WTC11 (cell line): ENCODE results near the gene MRPS18A. TPM values are rescaled to one million over a fixed set of nuclear protein-coding genes. Genes with fewer than 3 reads are reported as not detected.

ENCODE experiments used
- ATAC-seq: fragments of 200-7000 bp; cut with Tn5 transposase; 2 replicates; pipeline ENCODE4 v1.10.0; 2021; ENCODE audit warnings: mild to moderate bottlenecking, moderate library complexity
- CTCF ChIA-PET: fragments of 300-600 bp; sonication (Branson Sonifier 250); formaldehyde crosslinking; loops from one replicate; lab custom pipeline; 2021; ENCODE audit warnings: antibody characterized with exemption; lab: Charles Lee
- POLR2A ChIA-PET: fragments of 350-600 bp; sonication (Branson Sonifier 250); formaldehyde crosslinking; loops from one replicate; lab custom pipeline; 2021; ENCODE audit warnings: antibody characterized with exemption; lab: Charles Lee
- DNase-seq: peaks from one replicate; pipeline ENCODE4 v3.0.0; 2021; ENCODE audit warnings: low spot score
- H3K27ac Mint-ChIP-seq: 2 replicates; pipeline ENCODE4 v1.8.0; 2021; ENCODE audit warnings: mixed read lengths
- H3K27me3 Mint-ChIP-seq: 2 replicates; pipeline ENCODE4 v1.8.0; 2021; ENCODE audit warnings: low read depth, mild to moderate bottlenecking, moderate library complexity, mixed read lengths
- H3K36me3 Mint-ChIP-seq: 2 replicates; pipeline ENCODE4 v1.8.0; 2021; ENCODE audit warnings: mixed read lengths
- H3K4me1 Mint-ChIP-seq: 2 replicates; pipeline ENCODE4 v1.8.0; 2022; ENCODE audit warnings: mixed read lengths
- H3K4me3 Mint-ChIP-seq: 2 replicates; pipeline ENCODE4 v1.8.0; 2021; ENCODE audit warnings: mild to moderate bottlenecking, moderate library complexity, mixed read lengths
- H3K9me3 Mint-ChIP-seq: 2 replicates; pipeline ENCODE4 v1.8.0; 2021; ENCODE audit warnings: mixed read lengths
- ATF1 ChIP-seq: sonication (generic); formaldehyde crosslinking; IDR thresholded peaks from 2 replicates; pipeline ENCODE4 v1.8.1; 2023; ENCODE audit warnings: mild to moderate bottlenecking, moderate library complexity, missing genetic modification reagents
- GABPB1 ChIP-seq: sonication (generic); formaldehyde crosslinking; IDR thresholded peaks from 2 replicates; pipeline ENCODE4 v1.8.1; 2023; ENCODE audit warnings: mild to moderate bottlenecking, missing genetic modification reagents
- JUN ChIP-seq: sonication (generic); formaldehyde crosslinking; IDR thresholded peaks from 2 replicates; pipeline ENCODE4 v1.8.0; 2023; ENCODE audit warnings: mild to moderate bottlenecking, missing genetic modification reagents
- KAT7 ChIP-seq: sonication (generic); formaldehyde crosslinking; IDR thresholded peaks from 2 replicates; pipeline ENCODE4 v1.8.1; 2023; ENCODE audit warnings: missing genetic modification reagents, mild to moderate bottlenecking, borderline replicate concordance
- RORB ChIP-seq: fragments of 250-450 bp; sonication (Bioruptor Pico); IDR thresholded peaks from 2 replicates; pipeline ENCODE4 v1.9.0; 2021; ENCODE audit warnings: mild to moderate bottlenecking
- SMAD4 ChIP-seq: sonication (generic); formaldehyde crosslinking; IDR thresholded peaks from 2 replicates; pipeline ENCODE4 v1.8.0; 2022; ENCODE audit warnings: mild to moderate bottlenecking, missing genetic modification reagents
- ZNF219 ChIP-seq: sonication (generic); formaldehyde crosslinking; IDR thresholded peaks from 2 replicates; pipeline ENCODE4 v1.8.0; 2023; ENCODE audit warnings: missing genetic modification reagents, mild to moderate bottlenecking, borderline replicate concordance
- ZNF232 ChIP-seq: sonication (generic); formaldehyde crosslinking; IDR thresholded peaks from 2 replicates; pipeline ENCODE4 v1.8.0; 2022; ENCODE audit warnings: mild to moderate bottlenecking, missing genetic modification reagents
- ZNF317 ChIP-seq: sonication (generic); formaldehyde crosslinking; IDR thresholded peaks from 2 replicates; pipeline ENCODE4 v1.8.1; 2023; ENCODE audit warnings: low read depth, mild to moderate bottlenecking, moderate library complexity, missing genetic modification reagents, borderline replicate concordance
- total RNA-seq: library from RNA; stranded (reverse); gene quantifications from 3 replicates; pipeline ENCODE4 v1.2.3, GENCODE V29; 2021
- TF ChIP-seq, protein P1 (sequence below): sonication (generic); formaldehyde crosslinking; IDR thresholded peaks from 2 replicates; pipeline ENCODE4 v1.8.1; 2023; ENCODE audit warnings: mild to moderate bottlenecking, missing genetic modification reagents
- TF ChIP-seq, protein P2 (sequence below): sonication (generic); formaldehyde crosslinking; IDR thresholded peaks from 2 replicates; pipeline ENCODE4 v1.8.0; 2022; ENCODE audit warnings: mild to moderate bottlenecking, missing genetic modification reagents
- TF ChIP-seq, protein P3 (sequence below): fragments of 250-450 bp; sonication (Bioruptor Pico); IDR thresholded peaks from 2 replicates; pipeline ENCODE4 v2.1.2; 2022; ENCODE audit warnings: mild to moderate bottlenecking, moderate library complexity
- TF ChIP-seq, protein P4 (sequence below): fragments of 250-450 bp; sonication (Bioruptor Pico); IDR thresholded peaks from 2 replicates; pipeline ENCODE4 v1.8.0; 2021; ENCODE audit warnings: mild to moderate bottlenecking
- TF ChIP-seq, protein P5 (sequence below): sonication (generic); formaldehyde crosslinking; IDR thresholded peaks from 2 replicates; pipeline ENCODE4 v1.8.0; 2023; ENCODE audit warnings: mild to moderate bottlenecking, missing genetic modification reagents
- TF ChIP-seq, protein P6 (sequence below): sonication (generic); formaldehyde crosslinking; conservative IDR thresholded peaks from 2 replicates; pipeline ENCODE4 v1.8.1; 2022; ENCODE audit warnings: mild to moderate bottlenecking, missing genetic modification reagents

MRPS18A gene
- total RNA-seq, 1 experiment from 2014 or later, result 61.6 TPM

DNA sequence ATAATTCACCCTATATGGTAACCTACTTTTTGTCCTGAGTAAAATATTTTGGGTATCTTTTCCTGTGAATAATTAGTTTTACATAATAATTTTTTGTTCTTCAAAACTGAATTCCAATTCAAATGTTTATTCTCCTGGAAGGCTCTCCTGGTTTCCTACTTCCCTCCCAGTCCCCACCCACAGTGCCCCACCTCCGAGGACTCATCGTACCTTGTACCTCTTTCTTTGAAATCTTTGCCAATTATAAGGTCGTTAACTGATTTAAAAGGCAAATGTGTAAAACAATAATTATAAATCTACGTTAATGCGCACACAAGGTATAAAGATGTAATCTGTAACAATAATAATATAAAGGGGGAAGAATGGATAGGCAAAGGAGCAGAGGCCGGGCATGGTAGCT is 41.9 kb upstream of the MRPS18A start:
- Mint-ChIP-seq H3K27ac (no peak overlapping the region), H3K4me1 (peaks cover 12% of the 10 kb centered on the region), H3K9me3 (peaks cover 29% of the 10 kb centered on the region), H3K4me3 (no peak overlapping the region), H3K36me3 (peaks cover 11% of the 10 kb centered on the region; the same call in 1 of the 2 replicates), H3K27me3 (no peaks in the 10 kb centered on the region; the same call in 1 of the 2 replicates)
- POLR2A ChIA-PET, result no interaction called here
- CTCF ChIA-PET, result no interaction called here
- TF ChIP-seq JUN (CRISPR knock-in tag) (no peak), GABPB1 (CRISPR knock-in tag) (no peak)
- no peak for ATAC-seq
- DNase-seq, result no peak

DNA sequence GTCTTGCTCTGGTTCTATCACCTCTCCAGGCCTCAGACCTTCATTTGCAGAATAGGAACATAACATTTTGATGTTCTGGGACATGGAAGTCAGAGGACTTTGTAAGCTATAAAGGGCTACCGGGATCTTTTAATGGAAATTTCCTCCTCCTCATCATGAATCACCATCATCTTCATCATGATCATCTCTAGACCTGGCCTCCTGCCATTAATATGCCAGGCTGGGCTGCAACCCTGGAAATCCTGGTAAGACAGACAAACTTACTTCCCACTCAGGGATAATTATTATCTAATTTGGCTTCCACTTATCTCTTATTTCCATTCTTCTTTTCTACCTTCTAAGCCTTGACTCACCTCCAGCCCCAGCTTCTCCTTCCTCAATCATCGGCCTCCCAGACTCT is 41.0 kb upstream of the MRPS18A start:
- TF ChIP-seq, protein P1, sequence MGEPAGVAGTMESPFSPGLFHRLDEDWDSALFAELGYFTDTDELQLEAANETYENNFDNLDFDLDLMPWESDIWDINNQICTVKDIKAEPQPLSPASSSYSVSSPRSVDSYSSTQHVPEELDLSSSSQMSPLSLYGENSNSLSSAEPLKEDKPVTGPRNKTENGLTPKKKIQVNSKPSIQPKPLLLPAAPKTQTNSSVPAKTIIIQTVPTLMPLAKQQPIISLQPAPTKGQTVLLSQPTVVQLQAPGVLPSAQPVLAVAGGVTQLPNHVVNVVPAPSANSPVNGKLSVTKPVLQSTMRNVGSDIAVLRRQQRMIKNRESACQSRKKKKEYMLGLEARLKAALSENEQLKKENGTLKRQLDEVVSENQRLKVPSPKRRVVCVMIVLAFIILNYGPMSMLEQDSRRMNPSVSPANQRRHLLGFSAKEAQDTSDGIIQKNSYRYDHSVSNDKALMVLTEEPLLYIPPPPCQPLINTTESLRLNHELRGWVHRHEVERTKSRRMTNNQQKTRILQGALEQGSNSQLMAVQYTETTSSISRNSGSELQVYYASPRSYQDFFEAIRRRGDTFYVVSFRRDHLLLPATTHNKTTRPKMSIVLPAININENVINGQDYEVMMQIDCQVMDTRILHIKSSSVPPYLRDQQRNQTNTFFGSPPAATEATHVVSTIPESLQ (CRISPR knock-in tag), result no peak
- TF ChIP-seq, protein P2, sequence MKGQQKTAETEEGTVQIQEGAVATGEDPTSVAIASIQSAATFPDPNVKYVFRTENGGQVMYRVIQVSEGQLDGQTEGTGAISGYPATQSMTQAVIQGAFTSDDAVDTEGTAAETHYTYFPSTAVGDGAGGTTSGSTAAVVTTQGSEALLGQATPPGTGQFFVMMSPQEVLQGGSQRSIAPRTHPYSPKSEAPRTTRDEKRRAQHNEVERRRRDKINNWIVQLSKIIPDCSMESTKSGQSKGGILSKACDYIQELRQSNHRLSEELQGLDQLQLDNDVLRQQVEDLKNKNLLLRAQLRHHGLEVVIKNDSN, result no peak
- TF ChIP-seq, protein P3, sequence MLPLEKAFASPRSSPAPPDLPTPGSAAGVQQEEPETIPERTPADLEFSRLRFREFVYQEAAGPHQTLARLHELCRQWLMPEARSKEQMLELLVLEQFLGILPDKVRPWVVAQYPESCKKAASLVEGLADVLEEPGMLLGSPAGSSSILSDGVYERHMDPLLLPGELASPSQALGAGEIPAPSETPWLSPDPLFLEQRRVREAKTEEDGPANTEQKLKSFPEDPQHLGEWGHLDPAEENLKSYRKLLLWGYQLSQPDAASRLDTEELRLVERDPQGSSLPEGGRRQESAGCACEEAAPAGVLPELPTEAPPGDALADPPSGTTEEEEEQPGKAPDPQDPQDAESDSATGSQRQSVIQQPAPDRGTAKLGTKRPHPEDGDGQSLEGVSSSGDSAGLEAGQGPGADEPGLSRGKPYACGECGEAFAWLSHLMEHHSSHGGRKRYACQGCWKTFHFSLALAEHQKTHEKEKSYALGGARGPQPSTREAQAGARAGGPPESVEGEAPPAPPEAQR (CRISPR knock-in tag), result no peak
- no peak for TF ChIP-seq SMAD4
- TF ChIP-seq ATF1 (CRISPR knock-in tag), result no peak
- TF ChIP-seq, protein P4, sequence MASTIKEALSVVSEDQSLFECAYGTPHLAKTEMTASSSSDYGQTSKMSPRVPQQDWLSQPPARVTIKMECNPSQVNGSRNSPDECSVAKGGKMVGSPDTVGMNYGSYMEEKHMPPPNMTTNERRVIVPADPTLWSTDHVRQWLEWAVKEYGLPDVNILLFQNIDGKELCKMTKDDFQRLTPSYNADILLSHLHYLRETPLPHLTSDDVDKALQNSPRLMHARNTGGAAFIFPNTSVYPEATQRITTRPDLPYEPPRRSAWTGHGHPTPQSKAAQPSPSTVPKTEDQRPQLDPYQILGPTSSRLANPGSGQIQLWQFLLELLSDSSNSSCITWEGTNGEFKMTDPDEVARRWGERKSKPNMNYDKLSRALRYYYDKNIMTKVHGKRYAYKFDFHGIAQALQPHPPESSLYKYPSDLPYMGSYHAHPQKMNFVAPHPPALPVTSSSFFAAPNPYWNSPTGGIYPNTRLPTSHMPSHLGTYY, result no peak
- TF ChIP-seq ZNF317 (CRISPR knock-in tag), result no peak
- no peak for TF ChIP-seq ZNF232
- TF ChIP-seq, protein P5, sequence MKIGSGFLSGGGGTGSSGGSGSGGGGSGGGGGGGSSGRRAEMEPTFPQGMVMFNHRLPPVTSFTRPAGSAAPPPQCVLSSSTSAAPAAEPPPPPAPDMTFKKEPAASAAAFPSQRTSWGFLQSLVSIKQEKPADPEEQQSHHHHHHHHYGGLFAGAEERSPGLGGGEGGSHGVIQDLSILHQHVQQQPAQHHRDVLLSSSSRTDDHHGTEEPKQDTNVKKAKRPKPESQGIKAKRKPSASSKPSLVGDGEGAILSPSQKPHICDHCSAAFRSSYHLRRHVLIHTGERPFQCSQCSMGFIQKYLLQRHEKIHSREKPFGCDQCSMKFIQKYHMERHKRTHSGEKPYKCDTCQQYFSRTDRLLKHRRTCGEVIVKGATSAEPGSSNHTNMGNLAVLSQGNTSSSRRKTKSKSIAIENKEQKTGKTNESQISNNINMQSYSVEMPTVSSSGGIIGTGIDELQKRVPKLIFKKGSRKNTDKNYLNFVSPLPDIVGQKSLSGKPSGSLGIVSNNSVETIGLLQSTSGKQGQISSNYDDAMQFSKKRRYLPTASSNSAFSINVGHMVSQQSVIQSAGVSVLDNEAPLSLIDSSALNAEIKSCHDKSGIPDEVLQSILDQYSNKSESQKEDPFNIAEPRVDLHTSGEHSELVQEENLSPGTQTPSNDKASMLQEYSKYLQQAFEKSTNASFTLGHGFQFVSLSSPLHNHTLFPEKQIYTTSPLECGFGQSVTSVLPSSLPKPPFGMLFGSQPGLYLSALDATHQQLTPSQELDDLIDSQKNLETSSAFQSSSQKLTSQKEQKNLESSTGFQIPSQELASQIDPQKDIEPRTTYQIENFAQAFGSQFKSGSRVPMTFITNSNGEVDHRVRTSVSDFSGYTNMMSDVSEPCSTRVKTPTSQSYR, result no peak
- TF ChIP-seq, protein P6, sequence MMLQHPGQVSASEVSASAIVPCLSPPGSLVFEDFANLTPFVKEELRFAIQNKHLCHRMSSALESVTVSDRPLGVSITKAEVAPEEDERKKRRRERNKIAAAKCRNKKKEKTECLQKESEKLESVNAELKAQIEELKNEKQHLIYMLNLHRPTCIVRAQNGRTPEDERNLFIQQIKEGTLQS, result no peak
- TF ChIP-seq ZNF219 (CRISPR knock-in tag), result no peak
- TF ChIP-seq RORB (CRISPR knock-in tag), result no peak
- TF ChIP-seq KAT7 (CRISPR knock-in tag), result no peak
- ChIA-PET POLR2A (interaction anchor here (0.6 kb wide), 1 partner anchor 14 kb away, joined by 3 read pairs; no protein-coding TSS in a partner anchor), CTCF (interaction anchor here (0.8 to 1.3 kb wide), 4 partner anchors 41 to 350 kb away, joined by 3 to 6 read pairs (median 4); partner anchors contain the start of gene VEGFA)
- Mint-ChIP-seq H3K36me3 (peaks cover 11% of the 10 kb centered on the region; the same call in 1 of the 2 replicates), H3K27ac (no peak overlapping the region), H3K4me1 (peaks cover 12% of the 10 kb centered on the region), H3K9me3 (peaks cover 29% of the 10 kb centered on the region), H3K4me3 (no peak overlapping the region), H3K27me3 (no peaks in the 10 kb centered on the region; the same call in 1 of the 2 replicates)
- DNase-seq (no peak), ATAC-seq (no peak)
